D341Med (cell line): Measurements from ENCODE around the gene KCNK13.

Experiments used
- DNase-seq: peaks from one replicate; pipeline ENCODE4 v3.0.0; 2012; ENCODE audit warnings: low spot score

Gene KCNK13

DNA sequence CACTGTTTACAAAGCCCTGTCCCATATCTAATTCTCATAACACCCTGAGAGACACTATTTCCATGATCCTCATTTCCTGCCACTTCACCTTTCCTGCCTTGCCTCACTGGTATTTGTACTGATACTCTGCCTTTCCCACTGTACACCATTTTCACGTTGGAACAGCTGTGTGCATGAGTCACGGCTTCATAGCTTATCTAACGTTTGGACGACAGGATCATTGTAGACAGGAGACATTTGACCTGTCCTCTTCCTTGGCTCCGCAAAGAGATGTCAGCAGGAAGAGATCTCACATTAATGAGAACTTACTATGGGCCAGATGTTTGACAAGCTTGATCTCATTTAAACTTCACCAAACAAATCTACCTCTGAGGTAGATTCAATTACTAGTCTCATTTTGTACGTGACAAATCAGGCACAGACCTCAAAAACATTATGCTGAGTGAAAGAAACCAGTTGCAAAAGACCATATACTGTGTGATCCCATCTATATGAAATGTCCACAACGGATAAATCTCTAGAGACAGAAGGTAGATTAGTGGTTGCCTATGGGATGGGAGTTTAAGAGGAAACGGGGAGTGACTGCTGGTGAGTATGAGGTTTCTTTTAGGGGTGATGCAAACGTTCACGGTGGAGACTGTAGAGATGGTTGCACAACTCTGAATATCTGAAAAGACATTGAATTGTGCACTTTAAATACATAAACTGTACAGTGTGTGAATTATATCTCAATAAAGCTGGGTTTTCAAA is 71.2 kb downstream of the KCNK13 start:
- DNase-seq: no peak

DNA sequence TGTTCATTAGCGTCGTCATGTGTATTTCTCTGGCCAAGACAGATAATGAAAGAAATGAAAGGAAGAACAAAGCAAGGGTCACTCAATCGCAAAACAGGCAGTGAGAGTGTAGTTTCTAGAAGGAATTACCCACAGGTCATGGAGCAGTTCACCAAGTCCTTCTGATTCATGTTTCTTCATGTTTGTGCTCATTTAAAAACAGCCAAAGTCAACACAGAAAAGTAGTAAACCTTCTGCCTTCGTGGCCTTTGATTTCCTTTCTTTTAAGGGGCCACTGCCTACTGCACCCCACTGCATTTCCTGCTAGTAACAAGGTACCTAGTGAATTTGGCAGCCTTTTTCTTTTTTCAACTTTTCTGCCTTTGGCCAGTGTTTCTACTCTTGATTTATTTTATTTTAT is 75.1 kb downstream of the KCNK13 start:
- DNase-seq: no peak

DNA sequence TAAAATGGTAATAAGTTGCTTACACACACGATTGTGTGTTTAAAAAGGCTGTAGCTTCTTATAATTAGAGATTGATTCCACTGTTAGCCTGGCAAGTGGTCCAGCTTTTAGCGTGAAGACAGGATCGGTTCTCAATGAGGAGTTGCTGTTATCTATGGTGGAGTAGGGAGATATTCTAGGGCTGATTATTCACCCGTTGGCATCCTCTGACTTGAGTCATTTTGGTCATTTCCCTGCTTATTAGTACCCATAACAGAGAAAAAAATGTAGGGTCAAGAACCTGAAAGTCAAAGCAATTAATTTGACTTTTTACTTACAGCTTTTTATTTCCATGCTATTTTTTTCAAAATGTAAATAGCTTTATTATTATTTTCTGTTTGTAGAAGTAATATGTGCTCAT is 76.0 kb downstream of the KCNK13 start:
- DNase-seq: no peak

DNA sequence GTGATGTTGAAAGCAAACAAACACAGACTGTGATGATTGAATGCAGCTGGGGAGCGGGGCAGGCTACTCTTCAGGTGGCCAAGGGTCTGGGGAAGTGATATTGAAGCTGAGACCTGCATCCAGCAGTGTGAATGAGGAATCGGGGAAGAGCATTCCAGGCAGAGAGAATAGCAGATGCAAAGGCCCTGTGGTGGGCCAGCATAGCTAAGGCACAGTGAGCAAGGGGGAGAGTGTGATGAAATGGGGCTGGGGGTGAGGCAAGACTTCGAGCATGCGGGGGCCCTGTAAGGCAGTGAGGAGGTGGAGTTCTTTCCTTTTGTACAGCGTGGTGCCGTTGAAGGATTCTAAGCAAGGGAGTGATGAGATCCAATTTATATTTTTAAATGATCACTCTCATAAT is 77.4 kb downstream of the KCNK13 start:
- no peak for DNase-seq

DNA sequence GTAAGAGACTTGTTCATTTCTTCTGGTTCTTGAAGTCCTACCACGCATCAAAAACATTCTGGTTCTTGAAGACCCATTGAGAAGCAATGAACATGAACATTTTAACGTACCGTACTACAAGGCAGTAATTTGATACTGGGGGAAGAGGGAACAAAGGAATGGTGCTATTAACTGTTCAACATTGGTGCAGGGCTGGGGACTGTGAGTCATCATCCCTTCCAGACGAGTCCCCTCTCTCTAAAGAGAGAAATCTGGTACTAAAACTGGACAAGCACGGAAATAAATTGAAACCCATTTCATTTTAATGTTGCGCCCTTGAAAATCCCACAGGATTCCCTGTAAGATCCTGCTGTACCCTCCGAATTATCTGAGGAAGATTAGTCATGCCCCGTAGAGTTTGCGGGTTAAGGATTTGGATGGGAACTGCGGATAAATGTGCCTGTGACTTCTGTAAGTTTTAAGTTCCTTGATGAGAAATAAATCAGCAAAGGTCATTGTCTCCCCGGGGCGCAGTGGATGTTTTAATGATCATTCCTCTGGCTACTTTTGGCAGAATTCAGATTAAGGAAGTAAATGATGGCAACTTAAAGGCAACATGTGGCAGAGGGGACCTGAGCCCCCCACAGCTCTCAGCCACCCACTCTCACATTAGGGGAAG is 78.6 kb downstream of the KCNK13 start:
- no peak for DNase-seq

DNA sequence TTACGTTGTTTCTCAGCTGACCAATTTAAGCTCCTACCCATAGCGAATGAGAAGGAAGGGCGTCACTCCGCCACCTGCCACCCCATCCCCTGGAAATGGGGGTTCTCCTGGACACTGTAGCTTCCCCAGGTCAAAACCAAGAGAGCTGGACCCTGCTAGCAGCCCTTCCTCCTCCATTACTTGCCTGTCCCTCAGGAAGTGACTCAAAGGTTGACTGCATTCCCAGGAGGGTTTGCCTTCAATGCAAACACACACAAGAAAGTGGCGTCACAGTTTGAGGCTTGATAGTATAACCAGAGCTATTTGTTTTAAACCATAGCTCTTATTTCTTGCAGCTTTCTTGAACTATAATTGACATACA is 79.1 kb downstream of the KCNK13 start:
- no peak for DNase-seq

DNA sequence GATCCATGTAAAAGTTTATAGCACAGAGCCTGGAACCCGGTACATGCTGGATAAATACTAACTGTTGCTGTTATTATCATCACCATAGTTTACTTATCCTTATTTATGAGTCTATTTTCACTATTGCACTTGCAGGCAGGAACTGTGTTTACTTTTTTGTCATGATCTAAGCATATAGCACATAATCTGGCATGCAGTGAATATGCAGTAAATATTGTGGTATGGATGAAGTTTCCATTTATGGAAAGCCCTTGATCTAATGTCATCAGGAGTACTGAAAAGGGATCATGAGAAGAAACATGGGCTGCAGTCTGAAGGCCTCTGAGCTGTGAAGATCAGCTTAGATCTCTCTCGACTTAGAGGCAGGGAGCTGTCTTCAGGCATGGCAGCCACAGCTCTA is 91.6 kb downstream of the KCNK13 start:
- DNase-seq: no peak

DNA sequence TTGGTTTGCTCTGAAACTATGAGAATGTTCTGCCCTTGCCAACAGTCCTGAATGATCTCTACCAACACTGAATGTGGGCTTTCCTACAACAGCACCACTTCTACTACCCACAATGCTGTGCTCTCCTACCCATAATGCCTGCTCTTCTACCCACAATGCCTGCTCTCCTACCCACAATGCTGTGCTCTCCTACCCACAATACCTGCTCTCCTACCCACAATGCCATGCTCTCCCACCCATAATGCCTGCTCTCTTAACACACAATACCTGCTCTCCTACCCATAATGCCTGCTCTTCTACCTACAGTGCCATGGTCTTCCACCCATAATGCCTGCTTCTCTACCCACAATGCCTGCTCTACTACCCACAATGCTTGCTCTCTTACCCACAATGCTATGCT is 92.3 kb downstream of the KCNK13 start:
- no peak for DNase-seq

DNA sequence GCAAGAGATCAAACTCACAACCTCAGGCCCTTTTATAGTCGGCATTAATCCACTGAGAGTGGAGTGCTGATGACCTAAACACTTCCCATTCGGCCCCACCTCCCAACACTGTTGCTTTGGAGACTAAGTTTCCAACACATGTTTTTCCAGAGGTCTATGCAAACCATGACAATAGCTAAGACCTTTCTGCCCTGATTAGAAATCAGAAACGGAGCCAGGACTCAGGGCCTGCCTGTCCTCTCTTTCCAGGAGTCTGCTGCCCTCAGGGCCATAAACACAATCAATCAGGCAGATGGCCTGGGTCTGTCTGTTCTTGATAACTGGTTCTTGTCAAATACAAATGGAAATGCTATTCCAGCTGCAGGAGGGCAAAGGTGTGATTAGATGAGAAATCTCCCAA is 97.4 kb downstream of the KCNK13 start:
- no peak for DNase-seq

DNA sequence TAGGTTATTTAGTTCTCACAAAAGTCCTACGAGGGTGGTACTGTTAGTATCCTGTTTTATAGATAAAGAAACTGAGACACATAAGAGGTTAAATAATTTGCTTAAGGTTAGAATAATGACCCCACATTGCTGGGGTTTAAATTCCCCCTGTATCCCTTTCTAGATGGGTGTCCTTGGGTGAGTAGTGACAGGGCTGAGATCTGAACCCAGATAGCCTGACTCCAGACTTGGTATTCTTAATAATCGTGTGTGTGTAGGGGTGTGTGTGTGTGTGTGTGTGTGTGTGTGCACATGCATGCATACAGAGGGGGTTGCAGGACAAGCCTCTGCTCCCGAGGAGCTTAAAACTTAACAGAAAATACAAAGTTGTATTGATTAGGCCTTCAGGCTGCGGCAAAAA is 97.9 kb downstream of the KCNK13 start:
- DNase-seq: no peak

DNA sequence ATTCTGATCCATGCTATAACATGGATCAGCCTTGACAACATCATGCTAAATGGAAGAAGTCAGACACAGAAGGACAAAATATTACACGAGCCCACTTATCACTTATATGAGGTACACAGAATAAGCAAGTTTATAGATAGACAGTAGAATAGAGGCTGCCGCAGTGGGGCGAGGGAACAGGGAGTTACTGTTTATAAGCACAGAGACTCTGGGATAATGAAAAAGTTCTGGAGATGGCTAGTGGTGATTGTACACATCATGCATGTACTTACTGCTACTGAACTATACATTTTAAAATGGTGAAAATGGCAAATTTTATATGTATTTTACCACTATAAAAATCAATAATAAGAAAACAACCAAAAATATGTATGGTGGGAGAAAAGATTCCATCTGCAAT is 99.3 kb downstream of the KCNK13 start:
- no peak for DNase-seq

DNA sequence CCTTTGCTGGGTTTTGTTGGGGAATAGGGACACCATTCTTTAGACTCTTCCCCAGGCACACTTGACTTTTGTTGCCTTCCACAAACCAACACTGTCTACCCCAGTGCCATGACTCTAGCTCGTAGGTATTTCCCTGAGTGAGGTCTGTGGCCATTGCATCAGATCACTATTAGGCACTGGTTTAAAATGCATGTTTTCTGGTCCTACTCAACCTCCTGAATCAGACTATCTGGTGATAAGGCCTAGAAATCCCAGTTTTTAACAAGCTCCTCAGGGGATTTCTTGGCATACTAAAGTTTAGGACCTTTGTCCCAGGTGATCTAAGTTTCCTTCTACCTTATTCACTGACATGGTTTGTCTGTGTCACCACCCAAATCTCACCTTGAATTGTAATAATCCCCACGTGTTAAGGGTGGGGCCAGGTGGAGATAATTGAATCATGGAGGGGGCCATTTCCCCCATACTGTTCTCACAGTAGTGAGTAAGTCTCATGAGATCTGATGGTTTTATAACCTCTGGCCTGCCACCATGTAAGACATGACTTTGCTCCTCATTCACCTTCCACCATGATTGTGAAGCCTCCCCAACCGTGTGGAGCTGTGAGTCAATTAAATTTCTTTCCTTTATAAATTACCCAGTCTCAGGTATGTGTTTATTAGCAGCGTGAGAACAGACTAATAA is 106.8 kb downstream of the KCNK13 start:
- DNase-seq: no peak

DNA sequence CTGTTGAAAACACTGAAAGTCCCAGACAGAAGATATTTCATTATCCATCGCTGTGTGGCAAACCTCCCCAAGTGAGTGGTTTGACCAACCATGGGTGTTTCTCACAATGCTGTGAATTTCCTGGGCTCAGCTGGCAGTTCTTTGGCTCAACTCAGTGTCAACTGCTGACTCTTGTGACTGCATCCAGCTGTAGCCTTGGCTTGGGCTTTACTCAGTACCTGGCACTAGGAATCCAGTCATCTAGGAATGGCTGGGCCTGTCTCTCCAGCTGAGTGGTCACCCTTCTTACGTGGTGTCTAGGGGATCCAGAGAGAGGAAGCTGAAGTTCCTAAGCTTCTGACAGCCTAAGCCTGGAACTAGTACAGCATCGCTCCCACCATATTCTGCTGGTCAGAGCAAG is 113.8 kb downstream of the KCNK13 start:
- no peak for DNase-seq

DNA sequence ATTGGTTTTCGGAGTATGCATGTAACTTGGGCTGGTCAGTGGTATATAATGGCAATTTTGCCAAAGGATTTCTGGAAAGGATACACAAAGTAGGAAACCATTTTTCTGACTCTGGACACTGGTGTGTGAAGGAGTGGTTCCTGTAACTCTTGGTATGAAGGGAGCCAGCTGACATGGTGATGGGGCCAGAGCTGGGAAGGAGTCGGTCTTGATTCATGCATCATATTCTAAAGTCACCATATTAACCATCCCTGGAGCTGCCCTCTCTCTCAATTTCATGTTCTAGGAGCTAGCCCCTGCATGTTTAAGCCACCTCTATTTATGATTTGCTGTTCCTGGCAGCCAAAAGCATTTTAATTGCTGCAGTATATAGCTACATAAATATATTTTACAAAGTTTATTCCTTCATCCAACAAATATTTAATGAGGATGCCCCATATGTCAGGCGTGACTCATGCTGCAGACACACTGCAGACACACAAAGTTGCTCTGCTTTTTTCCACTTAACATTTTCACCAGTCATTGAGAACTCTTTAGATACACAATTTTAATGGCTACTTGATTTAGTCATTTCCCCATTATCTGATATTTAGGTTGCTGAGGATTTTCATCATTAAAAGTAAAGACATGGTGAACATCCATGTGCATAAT is 115.9 kb downstream of the KCNK13 start:
- DNase-seq: no peak

DNA sequence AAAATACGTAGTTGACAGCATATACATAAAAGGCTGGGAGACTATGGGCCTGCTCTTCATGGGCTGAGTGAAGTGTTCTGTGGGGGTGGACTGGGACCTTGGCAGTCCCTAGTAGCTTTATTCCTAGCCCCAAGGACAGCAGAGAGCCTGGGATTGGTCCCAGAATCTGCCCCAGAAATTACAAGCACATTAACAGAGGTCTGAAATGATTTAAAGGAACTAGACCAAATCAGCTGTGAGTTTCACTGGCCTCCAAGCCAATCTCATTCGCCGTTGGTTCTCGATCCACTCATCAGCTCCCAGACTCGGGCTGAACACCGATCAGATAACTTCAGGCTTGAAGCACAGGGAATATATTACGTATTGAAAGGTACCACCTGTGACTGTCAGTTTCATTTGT is 117.6 kb downstream of the KCNK13 start:
- DNase-seq: no peak

DNA sequence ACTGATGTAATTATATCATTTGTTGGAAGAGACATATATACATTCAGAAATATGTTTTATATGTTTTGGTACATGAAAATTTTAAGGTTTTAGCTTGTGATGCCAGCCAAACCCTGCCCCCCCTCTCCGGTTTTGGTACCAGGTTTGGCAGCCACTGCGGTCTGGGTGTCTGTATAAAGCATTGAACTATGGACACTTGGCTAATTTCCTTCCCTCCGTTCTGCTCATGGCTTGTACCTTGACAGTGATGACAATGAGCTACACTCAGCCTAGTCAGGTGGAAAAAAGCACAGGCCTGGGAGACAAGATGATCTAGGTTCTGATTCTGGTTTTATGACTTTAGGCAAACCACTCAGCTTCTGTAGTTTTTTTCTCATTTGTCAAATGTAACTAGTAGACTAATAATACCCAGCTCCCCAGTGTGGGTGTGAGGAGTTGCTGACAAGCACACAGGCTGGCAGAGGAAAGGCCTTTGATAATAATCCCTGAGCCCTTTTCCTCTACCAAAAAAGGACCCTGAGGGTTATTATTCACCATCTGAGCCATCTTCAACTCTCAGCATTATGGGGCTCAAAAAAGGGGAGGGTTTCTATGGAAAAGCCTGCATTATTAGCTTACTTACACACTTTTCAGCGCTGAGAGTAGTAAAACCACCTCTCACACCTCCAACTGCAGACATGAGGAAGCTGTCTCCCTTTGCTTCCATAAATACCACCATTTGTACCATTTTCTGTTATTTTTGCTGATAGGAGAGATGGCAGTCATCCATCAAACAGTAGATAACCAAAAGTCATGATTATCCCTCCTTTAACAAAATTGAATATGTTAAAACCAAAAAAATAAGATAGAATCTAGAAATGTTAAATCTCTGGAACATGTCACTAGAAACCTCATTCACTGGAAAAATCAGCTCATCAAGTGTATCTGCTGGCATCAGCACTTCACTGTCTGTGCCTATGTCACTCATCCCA is 118.3 kb downstream of the KCNK13 start:
- DNase-seq: no peak

DNA sequence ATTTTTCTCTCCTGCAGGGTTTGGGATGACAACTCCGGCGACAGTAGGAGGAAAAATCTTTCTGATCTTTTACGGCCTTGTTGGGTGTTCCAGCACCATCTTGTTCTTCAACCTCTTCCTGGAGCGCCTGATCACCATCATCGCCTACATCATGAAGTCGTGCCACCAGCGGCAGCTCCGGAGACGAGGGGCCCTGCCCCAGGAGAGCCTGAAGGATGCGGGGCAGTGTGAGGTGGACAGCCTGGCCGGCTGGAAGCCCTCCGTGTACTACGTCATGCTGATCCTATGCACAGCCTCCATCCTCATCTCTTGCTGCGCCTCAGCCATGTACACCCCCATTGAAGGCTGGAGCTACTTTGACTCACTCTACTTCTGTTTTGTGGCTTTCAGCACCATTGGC is 122.3 kb downstream of the KCNK13 start:
- no peak for DNase-seq

DNA sequence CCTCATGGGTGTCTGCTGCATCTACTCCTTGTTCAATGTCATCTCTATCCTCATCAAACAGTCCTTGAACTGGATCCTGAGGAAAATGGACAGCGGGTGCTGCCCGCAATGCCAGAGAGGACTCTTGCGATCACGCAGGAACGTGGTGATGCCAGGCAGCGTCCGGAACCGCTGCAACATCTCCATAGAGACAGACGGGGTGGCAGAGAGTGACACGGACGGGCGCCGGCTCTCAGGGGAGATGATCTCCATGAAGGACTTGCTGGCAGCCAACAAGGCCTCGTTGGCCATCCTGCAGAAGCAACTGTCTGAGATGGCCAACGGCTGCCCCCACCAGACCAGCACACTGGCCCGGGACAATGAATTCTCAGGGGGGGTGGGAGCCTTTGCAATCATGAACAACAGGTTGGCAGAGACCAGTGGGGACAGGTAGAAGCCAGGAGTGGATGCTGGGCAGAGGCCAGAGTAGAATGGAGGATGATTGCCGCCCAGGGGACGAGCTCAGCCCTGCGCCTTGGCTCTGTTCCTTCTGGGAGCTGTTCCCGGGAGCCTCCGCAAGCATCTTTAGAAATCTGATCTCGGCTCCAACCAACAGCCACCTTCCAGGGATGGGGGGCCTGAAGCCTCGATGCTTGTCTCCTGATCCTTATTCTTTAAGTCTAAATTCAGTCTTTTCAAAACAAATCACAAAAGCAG is 122.9 kb downstream of the KCNK13 start:
- no peak for DNase-seq

DNA sequence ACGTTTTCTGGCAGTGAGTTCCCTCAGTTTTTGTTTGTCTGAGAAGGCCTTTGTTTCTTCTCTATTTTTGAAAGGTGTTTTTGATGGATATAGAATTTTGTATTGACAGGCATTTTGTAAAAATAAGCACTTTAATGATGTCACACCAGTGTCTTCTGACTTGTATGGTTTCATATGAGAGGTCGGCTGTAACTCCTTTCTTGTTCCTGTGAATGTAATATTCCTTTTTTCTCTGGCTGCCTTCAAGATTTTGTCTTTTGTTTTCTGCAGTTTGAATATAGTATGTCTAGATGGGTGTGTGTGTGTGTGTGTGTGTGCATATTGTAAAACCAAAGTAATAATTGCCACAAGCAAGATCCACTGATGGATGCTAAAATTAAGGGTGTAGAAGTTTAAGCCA is 126.8 kb downstream of the KCNK13 start:
- DNase-seq: no peak

DNA sequence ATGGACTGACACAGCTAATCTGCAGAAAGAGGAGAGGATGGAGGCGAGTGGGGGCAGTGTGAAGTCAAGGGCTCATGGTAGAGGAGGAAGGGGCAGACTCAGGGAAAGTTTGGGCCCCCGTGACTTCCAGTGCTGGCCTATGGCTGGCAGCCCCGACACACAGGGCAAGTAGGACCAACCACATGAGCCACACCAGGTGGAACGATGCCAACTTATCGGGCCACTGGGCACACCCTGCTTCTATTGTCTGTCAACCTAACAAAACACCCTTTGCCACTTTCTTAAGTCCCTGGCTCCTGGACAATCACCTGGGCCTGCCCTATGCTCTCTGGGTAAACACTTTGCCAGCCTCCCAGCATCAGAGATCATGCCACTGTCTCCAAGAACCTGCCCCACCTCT is 129.4 kb downstream of the KCNK13 start:
- no peak for DNase-seq

DNA sequence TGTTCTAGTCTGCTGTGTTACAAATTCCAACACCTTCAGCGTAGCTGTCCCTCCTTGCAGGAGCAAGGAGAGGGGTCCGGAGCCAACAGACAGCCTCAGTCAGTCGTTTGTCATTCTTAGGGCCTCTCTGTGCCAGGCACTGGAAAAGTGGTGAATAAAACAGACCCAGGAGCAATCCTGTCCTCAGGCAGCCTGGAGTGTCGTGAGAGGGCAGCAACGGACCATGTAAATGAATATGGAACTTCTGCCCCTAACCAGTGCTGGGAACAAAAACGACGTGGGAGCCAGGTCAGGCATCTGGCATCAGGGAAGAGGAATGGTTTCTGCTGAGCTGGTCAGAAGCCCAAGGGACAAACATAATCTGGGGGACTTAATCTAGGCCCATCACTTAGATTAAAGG is 129.8 kb downstream of the KCNK13 start:
- no peak for DNase-seq
